DMS 273 (cell line): ENCODE data around the gene GNAO1.
"Not testable (repeated sequence)": the region's sequence is repeated elsewhere in the genome, so short reads cannot be mapped to it uniquely, and the experiment has no call there.

ENCODE experiments used
- DNase-seq: peaks from one replicate; lab custom pipeline; 2025; ENCODE audit not compliant: unreplicated experiment; lab: John Stamatoyannopoulos, UW

Gene GNAO1

GRCh38 chr16:56384074-56384721, 192.9 kb downstream of the GNAO1 start:
- no peak for DNase-seq

DNA sequence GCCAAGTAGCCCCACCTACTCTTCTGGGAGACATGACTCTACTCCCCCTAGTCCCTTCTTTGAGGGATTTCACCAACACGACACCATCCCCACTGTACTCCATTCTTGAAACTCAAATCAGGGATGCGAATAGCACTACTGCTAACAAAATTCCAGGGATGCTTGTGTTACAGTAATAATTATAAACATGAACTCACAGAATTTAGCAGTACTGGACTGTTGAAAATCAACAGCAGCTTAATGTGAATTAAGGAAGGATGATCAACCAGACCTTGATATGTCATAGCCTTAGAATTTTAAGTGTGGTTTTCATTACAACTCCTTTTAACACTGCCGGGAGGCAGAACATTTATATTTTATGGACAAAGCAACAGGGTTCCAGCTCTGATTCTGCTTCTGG, 196.1 kb downstream of the GNAO1 start:
- no peak for DNase-seq

- DNase-seq: no peak
Measured at GRCh38 chr16:56388209-56388608, 196.9 kb downstream of the GNAO1 start.

GRCh38 chr16:56389554-56389953, 198.3 kb downstream of the GNAO1 start:
- no peak for DNase-seq

- not testable (repeated sequence) for DNase-seq
Measured at GRCh38 chr16:56396724-56397123, 205.4 kb downstream of the GNAO1 start.

- no peak for DNase-seq
Measured at GRCh38 chr16:56399047-56399446, 207.8 kb downstream of the GNAO1 start.

DNA sequence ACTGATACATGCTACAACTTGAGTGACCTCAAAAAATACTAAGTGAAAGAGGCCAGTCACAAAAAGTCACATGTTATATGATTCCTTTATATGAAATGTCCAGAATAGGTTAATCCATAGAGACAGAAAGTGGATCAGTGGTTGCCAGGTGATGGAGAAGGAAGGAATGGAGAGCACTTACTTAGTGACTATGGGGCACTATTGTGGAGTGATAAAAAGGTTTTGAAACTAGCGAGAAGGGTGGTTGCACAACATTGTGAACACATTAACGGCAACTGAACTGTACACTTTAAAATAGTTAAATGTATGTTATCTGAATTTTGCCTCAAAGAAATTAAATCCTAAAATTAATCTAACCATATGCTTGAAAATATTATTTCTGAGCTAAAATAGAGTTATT, 208.2 kb downstream of the GNAO1 start:
- no peak for DNase-seq

- no peak for DNase-seq
Measured at GRCh38 chr16:56400458-56400857, 209.2 kb downstream of the GNAO1 start.

GRCh38 chr16:56401482-56401881, 210.2 kb downstream of the GNAO1 start:
- peak; percentile 59 for DNase-seq

- DNase-seq: no peak
Measured at GRCh38 chr16:56405977-56406672, 214.8 kb downstream of the GNAO1 start.
